Activated gamma-delta T cell (primary cell): ENCODE results near the gene F2.
"Not testable (repeated sequence)": the region's sequence is repeated elsewhere in the genome, so short reads cannot be mapped to it uniquely, and the experiment has no call there.

ENCODE experiments used
- DNase-seq: peaks from one replicate; lab custom pipeline; 2025; lab: John Stamatoyannopoulos, UW
- total RNA-seq, 2 donors: gene quantifications; one replicate each; lab custom pipeline; 2026; lab: John Stamatoyannopoulos, UW

Gene F2
- 0.05 to 0.22 reads per million in 2 donors for total RNA-seq

DNA sequence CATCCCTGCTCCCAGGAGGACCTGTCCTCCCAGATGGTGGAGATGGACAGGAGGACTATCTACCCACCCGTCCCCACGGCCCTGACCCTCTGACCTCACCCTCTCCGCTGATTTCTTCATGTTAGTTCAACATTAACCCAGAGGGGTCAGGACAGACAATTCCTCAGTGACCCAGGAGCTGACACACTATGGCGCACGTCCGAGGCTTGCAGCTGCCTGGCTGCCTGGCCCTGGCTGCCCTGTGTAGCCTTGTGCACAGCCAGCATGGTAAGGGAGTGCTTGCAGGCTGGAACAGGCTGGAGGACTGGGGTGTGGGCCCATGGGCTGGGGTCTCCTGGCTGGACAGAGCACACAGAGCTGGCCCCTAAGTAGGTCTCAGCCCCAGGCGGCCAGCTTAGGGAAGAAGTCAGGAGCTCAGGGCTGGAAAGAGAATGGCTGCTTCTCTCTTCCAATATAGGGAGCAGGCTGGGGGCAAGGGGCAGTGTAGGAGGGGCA, at the start of gene F2:
Gene F2 (plus strand): TSS at position 166 of the 495 bp plus-strand sequence. CDS start 23 bp downstream, at position 189.
- no peak for DNase-seq

DNA sequence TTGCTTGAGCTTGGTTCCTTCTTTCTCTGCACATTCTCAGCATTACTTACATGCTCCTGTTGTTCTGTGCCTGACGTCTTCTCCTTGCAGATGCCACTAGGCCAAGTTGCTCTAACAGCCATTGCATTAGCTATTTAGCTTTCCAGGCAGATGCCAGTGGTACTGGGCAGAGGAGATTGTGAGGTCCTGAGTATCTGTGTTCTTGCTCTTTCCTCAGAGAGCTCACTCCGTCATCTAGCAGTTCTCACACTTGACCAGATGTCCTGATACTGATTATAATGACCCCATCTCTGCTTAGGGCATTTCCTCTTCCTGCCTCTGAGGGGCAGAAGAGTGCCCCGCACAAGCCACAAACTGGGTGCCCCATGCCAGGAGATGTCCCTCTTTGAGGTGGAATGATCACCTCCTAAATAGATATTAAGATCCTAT, 49.3 kb upstream of the F2 start:
- DNase-seq: no peak

DNA sequence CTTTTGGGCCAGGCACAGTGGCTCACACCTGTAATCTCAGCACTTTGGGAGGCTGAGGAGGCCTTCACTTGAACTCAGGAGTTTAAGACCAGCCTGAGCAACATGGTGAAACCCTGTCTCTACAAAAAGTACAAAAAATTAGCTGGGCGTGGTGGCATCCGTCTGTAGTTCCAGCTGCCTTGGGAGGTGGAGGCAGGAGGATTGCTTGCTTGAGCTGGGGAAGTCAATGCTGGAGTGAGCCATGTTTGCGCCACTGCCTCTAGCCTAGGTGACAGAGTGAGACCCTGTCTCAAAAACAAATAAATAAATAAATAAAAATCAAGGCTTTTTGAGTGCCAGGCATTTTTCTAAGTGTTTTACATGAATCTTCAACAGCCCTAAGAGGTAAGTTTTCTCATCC, 48.5 kb upstream of the F2 start:
- not testable (repeated sequence) for DNase-seq

DNA sequence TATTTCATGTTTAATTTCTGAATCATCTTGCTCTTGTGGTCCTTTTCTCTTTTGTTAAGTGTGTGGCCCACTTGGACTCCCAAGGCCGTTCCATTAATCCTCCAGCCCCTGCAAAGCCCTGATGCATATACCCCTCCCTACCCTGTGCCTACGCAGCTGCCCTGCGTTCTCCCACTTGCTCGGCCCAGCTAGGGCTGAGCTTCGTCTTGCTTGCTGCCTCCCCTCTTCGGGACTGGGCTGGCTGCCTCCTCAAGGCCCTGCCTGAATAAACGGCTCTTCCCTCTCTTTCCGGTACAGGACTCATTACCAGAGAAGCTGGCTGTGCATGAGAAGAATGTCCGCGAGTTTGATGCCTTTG, 47.1 kb upstream of the F2 start:
- no peak for DNase-seq

DNA sequence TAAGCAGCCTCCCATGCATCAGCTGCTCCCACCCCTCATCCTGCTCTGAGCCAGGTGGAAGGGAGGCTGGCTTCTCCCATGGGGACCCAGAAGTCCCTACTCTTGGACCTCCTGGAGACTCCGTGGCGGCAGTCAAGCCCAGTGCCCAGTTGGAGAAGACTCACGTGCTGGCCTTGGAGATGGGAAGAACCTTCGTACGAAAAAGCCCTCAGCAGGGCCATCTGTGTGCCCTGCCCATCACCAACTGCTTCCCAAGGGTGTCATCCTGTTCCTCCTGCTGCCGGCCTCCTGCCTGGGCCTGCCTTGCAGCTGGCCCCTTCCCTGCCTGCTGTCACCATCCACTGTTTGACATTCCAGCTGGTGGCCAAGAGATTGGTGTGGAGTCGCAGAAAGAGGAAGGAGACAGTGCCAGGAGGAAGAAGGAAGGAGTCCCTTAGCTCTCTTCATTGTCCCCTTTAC, 46.6 kb upstream of the F2 start:
- DNase-seq: no peak

DNA sequence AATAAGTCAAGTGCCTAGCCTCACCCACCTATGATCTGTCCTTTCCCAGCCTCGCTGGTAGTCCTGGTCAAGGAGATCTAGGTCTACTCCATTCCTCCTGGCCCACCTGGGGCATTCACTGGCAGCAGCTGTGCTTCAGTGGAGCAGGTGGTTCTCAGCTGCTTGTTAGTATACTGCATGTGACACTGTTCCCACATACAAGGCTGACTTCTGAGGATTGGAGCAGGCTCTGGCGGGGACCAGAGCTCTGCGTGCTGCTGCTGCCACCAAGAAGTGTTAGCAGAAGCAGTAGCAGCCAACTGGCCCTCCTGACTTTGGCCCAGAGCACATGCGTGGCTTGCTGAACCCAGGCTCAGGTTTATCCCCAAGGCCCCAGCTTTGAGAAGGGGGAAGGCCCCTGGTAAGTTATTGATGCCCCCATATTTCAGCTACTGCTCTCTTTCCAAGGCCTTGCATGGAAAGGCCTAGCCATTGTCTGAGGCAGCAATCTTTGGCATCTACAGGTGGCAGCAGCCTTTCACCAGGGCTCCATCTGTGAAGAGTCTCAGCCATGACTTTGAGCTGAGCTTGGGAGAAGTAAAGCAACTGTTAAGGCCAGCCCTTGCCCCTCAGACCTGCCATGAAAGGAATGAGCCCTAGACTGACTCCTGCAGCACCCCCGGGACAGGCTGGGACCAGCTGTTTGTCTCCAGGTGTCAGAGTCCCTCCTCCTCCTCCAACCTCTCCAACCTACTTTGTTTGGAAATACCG, 45.1 kb upstream of the F2 start:
- DNase-seq: no peak

DNA sequence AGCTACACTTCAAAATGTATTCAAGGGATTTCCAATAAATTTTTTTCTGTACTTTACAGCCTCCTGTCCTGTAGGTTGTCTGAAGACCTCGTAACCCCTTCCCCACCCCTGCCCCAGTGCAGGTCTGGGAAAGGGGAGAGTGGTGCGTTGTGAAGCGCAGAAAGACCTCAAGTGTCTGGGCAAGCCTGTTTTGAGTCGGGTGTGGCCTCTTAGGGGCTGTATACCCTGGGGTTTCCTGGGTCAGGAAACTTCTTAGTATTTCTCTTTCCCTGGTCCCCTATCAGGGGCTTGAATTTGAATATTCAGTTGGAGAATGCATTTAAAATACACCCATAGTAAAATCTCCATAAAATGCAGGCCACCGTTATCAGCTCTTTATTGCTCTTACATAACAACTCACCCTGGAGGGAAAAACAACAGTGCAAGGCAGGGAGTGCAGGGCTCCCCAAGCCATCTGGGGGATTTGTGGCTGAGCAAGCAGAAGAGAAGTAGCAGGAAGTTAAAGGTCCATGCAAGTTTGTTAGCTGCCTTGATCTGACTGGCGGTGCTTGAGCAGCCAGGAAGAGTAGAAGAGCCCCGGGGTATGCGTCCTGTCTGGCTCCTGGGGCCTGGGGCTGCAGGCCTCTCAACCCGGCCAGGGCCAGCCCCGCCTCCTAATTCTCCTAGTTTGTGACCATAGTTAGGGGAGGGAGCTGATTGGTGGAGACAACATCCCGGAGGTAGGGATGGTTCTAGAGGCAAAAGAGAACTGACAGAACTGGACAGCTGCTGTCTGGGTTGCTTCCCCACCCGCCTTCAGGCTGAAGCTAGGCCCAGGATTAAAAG, 44.3 kb upstream of the F2 start:
- no peak for DNase-seq

DNA sequence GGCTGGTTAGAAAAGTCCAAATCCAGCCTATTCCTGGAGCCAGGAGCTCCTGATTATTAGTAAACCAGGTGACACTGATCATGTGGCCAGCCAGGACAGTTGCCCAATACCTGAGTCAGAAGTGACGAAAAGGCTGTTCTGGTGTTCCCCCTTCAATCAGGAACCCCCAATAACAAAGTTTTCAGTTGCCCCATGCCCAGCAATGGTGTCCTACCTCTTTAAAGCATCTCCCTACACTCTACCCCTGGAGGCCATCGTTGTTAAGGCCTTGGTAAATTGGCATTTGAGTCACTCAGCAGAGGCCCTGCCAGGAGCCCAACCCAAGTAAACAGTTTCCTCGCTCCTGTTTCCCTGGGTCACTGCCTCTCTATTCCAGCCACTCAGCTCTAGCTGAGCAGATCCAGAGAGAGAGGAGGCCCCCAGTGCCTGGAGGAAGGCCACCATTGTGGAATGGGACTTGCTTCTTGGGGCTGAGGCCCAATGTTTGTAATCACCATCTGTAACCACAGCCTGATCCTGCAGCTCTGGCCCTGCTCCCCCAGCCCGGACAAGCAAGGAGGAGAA, 43.6 kb upstream of the F2 start:
- no peak for DNase-seq

DNA sequence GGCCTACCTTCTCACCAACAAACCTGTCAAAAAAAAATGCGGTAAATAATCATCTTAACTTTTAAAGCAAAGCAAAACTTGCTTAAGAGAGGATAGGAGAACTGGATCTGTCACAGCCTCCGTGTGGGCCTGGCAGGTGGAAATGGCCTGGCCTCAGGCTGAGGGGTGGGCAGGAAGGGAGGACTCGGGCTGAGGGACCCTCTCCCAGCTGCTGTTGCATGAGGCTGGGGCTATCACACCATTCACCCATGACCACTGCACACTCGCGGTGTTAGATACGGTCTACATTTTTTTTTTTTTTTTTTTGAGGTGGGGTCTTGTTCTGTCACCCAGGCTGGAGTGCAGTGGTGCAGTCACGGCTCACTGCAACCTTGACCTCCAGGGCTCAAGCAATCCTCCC, 43.1 kb upstream of the F2 start:
- no peak for DNase-seq

DNA sequence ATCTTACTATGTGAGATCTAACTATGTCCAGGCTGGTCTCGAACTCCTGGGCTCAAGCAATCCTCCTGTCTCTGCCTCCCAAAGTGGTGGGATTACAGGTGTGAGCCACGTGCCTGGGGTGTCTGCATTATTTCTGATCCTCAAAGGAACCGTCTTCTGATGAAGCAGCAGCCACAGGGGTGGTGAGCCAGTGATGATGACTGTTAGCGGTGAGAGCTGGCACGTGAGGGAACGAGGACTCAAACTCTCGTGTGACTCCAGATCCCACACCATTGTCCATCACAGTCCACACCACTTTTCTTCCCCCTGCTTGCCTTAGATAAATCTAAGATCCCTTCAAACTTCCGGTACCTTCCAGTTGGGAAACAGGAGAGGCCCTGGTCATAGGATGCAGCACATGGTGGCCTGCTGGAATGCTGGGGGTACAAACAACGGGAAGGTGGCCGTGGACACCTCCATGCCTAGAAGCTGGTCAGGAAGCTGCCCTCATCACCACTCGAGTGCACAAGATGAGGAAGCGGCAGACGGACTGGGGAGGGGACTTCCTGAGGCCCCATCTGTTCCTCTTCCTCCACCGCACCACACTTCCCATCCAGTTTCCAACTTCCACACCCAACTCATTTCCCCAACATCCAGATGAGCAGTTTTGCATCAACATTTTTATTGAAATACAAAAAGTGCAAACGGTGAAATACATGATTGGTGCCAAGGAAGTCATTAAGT, 42.4 kb upstream of the F2 start:
- no peak for DNase-seq

DNA sequence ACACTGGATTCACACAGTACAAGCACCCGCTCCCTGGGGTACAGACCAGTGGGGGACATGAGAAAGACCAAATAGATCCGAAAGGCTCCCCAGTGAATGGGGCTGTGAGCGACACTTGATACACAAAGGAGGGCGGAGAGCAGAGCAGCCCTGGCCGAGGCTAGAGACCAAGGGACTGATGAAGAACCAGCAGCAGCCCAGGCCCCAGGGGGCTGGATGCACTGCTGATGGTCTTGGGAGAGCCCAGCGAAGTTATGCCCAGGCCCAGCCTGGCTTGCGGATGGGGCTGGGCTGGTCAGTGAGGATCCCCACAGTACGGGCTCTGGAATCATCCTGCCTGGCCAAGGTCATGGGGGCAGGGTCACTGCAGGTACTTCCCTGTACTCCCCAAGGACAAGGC, 41.8 kb upstream of the F2 start:
- DNase-seq: no peak

DNA sequence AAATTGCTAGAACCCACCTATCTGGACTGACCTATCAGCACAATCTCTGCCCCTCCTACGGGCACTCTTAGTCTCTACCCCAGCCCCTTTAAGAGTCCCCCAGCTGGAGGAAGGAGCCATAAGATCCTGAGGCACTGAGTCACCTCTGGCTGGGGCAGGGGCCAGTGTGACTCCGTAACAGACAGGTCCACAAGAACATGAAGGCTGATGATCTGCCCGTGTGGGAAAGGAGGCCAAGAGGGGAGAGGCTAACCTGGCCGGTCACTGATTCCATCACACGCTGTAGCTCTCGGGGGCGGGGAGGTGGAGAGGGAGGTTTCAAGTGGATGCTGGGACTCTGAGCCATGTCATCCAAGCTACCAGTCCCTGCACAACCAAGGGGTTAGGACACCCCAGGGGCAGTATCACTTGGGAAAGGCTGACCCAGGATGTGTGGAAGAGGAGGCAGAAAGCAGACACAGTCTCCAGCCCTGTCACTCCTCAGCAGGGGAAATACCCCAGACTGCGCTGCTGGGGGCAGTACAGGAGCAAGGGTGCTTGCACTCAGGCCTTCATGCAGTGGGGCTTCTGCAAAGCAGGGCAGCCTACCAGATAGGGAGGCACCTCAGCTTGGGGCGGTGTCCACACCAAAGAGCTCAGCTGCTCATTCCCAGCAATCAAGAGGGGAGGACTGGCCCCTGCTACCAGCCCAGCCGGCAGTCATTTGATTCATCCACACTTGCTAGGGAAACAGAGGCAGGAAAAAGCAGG, 40.8 kb upstream of the F2 start:
- DNase-seq: no peak

DNA sequence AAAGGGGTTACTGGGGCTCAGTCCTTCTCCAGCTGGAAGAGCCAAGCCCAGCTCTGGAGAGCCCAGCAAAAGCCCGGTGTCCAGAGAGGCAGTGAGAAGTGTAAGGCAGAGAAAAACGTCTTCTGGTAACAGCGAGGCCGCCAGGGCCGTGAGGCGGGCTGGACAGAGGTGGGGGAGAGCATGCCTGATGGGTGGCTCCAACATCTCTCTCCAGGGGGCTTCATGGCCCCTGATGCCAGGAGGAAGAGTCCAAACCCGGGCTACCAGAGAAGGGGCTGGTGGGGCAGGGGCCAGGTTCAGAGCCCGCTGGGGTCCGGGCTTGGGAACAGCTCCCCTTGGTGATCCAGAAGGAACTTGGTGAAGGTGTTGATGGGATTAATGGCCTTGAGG, 40.3 kb upstream of the F2 start:
- no peak for DNase-seq

DNA sequence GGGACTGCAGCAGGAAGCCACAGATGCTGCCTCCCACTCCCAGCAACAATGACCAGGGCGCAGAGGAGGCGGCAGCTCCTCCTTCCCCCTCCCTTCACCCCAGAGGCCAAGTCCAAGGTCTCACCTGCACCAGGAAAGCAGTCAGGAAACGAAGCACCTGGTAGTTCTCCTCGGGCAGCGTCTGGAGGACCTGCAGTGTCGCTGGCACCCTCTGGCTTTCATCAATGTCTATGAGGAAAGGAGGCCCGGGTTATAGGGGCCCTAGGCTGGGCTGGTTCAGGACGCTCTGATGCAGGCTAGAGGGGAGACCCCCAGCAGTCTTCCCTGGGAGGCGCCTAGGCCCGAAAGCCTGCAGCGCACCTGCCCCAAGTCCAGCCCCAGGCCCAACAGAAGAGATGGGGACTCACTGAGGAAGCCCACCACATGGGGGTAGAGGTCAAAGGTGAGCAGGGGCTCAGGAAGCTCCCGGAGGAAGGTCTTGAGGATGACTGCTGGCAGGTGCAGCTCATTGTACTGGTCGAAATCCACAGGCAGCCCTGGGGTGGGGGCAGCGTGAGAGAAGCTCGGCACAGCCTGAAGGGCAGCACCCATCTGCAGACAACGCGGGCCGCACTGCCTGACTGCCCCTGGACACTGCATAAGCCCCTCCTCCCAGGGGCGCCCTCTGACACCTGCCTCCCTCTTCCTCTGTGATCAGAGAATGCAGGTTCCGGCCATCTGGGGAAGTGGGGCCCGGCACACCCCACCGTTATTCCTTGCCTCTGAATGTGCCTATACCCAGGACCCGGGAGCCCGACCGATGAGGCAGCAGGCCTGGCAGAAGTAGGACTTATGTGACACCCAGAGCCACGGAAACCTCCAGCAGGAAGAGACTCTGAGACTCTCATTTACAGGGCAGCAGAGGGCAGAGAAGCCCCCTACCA, 39.5 kb upstream of the F2 start:
- no peak for DNase-seq

DNA sequence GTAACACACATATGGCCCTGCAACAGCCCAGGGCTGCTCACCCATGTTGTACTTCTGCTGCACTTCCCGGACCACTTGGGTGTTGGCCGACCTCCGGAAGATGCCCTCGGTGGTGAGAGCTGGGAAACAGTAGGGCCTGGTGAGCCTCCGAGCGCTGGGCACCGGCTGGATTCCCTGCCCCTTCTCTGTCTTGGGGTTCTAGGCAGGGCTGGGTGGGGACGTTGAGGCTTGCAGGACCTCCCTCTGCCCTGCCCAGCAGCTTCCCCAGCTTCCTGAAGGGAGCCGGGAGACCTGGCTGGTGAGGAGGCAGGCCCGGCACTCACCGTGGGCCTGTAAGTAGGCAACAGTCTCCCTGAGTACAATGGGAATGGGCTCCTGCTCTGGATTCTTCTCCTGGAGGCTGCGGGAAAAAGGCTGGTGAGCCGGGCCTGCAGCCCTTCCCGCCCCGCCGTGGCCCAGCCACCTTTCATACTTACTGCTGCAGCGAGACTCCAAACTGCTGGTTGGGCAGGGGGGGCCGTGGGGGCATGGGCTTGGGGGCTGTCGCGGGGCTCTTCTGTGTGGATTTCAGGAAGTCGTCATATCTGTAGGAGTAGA, 38.8 kb upstream of the F2 start:
- DNase-seq: no peak

DNA sequence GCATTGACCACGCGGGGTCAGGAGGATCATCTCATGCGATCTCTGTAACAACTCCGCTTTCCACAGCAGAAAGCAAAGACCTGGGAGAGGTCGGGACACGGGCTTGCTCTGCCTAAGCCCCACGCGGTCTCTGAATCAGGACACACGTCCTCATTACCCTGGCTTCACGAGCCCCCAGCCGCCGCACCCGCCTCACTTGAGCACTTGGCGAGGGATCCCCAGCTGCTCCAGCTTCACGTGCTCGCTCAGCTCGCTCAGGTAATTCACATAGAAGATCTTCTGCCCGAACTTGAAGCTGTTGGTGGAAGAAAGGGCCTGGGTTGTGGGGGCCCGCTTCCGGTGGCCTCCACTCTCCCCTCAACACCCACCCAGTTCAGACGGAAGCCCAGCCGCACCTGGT, 38.2 kb upstream of the F2 start:
- DNase-seq: no peak

DNA sequence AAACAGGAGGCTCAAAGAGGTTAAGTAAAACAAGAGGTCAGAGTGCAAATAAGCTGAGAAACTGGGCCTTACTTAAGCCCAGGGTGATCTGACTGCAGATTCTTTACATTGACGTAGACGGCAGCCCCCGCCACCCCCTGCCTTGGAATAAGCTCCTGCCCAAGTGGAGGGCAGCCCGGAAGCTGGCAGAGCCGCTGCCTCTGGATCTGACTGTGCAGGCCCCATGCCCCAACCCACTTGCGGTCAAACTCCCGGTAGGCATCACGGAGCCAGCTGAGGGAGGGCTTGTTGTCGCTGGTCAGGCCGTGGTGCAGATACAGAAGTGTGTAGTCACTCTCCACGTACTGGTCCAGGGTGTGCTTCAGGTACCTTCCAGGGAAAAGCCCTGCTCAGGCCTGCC, 37.2 kb upstream of the F2 start:
- DNase-seq: no peak

DNA sequence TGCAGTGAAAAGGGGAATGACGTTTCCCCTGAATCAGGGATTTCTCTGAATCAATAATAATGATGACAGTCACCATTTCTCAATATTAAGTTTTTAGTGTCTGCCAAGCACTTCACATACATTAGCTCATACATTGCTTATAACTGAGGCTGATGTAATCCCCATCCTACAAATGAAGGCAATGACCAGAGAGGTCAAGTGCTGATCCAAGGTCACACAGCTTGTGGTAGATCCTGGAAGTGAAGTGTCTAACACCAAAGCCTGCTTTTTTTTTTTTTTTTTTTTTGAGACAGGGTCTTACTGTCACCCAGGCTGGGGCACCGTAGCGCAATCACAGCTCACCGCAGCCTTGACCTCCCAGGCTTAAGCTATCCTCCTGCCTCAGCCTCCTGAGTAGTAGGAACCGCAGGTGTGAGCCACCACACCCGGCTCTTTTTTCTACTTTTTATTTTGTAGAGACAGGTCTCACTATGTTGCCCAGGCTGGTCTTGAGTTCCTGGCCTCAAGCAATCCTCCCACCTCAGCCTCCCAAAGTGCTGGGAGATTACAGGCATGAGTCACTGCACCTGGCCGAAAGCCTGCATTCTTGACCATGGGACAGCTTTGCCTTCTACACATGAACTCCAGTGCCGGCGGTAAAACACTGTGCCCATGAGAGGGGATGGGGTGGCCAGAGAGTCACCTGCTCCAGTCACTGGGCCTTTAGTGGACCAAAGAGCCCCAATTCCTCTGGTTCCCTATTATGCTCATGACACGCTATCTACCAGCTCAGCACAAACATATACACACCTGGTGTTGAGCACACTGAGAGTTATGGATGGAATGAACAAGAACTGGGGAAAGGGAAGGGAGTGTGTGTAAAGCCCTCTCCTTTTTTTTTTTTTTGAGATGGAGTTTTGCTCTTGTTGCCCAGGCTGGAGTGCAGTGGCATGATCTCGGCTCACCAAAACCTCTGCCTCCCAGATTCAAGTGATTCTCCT, 36.0 kb upstream of the F2 start:
- no peak for DNase-seq

DNA sequence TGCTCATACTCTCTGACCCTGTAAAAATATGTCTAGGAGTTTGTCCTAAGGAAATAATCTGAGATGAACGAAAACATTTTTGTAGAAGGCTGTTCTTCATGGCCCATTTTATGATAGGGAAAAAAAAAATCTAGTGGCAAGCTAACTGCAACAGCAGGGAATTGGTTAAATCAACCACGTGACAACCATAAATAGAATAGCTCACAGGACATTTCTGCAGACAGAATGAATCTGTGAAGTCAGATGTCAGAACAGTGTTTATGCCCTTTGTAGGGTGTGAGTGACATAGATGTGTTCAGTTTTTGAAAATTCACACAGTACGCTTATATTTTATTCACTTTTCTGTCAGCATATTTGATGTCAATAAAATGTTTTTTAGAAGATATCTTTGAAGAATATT, 34.6 kb upstream of the F2 start:
- no peak for DNase-seq
